HG02852 (cell line): ENCODE measurements around the gene FANCC.

Experiments
- ATAC-seq: cut with Tn5 transposase; IDR thresholded peaks from one replicate; pipeline ENCODE4 v1.9.1; 2021; ENCODE audit warnings: mild to moderate bottlenecking, moderate library complexity; ENCODE audit not compliant: unreplicated experiment

Gene FANCC

GRCh38 chr9:95317119-95317892 is at the start of gene FANCC:
TSS of gene FANCC (minus strand) at chr9:95317709. CDS start at chr9:95249291, 68,418 bp downstream.
- ATAC-seq, result peak; percentile 77

- ATAC-seq, result no peak
Observed at GRCh38 chr9:95366731-95367325, 49.3 kb upstream of the FANCC start.

- no peak for ATAC-seq
Observed at GRCh38 chr9:95365766-95366165, 48.3 kb upstream of the FANCC start.

GRCh38 chr9:95363051-95363841 is 45.7 kb upstream of the FANCC start:
- ATAC-seq, result no peak

- ATAC-seq, result no peak
Observed at GRCh38 chr9:95360866-95361265, 43.4 kb upstream of the FANCC start.

GRCh38 chr9:95357316-95357715 is 39.8 kb upstream of the FANCC start:
- no peak for ATAC-seq

GRCh38 chr9:95355500-95355899 is 38.0 kb upstream of the FANCC start:
- no peak for ATAC-seq

GRCh38 chr9:95351051-95351450 is 33.5 kb upstream of the FANCC start:
- no peak for ATAC-seq

- ATAC-seq, result no peak
Observed at GRCh38 chr9:95350266-95350665, 32.8 kb upstream of the FANCC start.

- no peak for ATAC-seq
Observed at GRCh38 chr9:95349091-95350038, 31.9 kb upstream of the FANCC start.

GRCh38 chr9:95346021-95346420 is 28.5 kb upstream of the FANCC start:
- no peak for ATAC-seq

- no peak for ATAC-seq
Observed at GRCh38 chr9:95344735-95345325, 27.3 kb upstream of the FANCC start.

GRCh38 chr9:95343725-95344287 is 26.3 kb upstream of the FANCC start:
- no peak for ATAC-seq

- no peak for ATAC-seq
Observed at GRCh38 chr9:95342571-95342970, 25.1 kb upstream of the FANCC start.

- ATAC-seq, result no peak
Observed at GRCh38 chr9:95341293-95341962, 23.9 kb upstream of the FANCC start.

GRCh38 chr9:95338243-95338642 is 20.7 kb upstream of the FANCC start:
- ATAC-seq, result no peak

- ATAC-seq, result no peak
Observed at GRCh38 chr9:95336281-95336680, 18.8 kb upstream of the FANCC start.

- no peak for ATAC-seq
Observed at GRCh38 chr9:95333426-95333825, 15.9 kb upstream of the FANCC start.

GRCh38 chr9:95332860-95333259 is 15.4 kb upstream of the FANCC start:
- ATAC-seq, result no peak
